ENCODE results near the gene RPL41. TPM values are rescaled to one million over a fixed set of nuclear protein-coding genes. Genes with fewer than 3 reads are reported as not detected.
"Not testable (repeated sequence)": the region's sequence is repeated elsewhere in the genome, so short reads cannot be mapped to it uniquely, and the experiment has no call there.

Gene RPL41
- polyA plus RNA-seq, 1 of the 3 experiments (the other 2 are of a cell fraction) = 12,464 TPM

- Histone ChIP-seq H3K9me2 (no peaks in the 10 kb centered on the region), H3F3A (replicated peaks; ENCODE audit: insufficient read depth) (peaks cover 54% of the 10 kb centered on the region), H3K27me3 (ENCODE audit: insufficient read depth) (no peaks in the 10 kb centered on the region), H3K4me3 (ENCODE audit: low read depth in 2 of 2, low read length in 1 of 2) (peak overlapping the region; percentile 89 to 94), H3K9ac (peak overlapping the region; percentile 97), H3K79me2 (ENCODE audit: insufficient read depth) (peaks cover 33% of the 10 kb centered on the region), H3K36me3 (replicated peaks in 1 of 2; ENCODE audit: control insufficient read depth in 1 of 2, insufficient read depth in 2 of 2, low read length in 1 of 2) (peaks cover 34 to 40% of the 10 kb centered on the region in 2 experiments), H4K20me1 (ENCODE audit: insufficient read depth) (peaks cover 3% of the 10 kb centered on the region; the same call in 1 of the 2 replicates), H2AFZ (ENCODE audit: low read depth) (peak overlapping the region; percentile 96), H3K4me1 (ENCODE audit: control insufficient read depth in 1 of 2, insufficient read depth in 2 of 2, low read depth in 1 of 2, low read length in 1 of 2) (peaks cover 18 to 20% of the 10 kb centered on the region in 2 experiments; a peak in 3 of 4 replicates), H3K9me3 (no peaks in the 10 kb centered on the region), H3K4me2 (peak overlapping the region; percentile 93), H3K27ac (ENCODE audit: low read depth in 2 of 2, low read length in 1 of 2) (peak overlapping the region; percentile 93 to 95)
- DNase-seq = no peak
- CTCF ChIA-PET = interaction anchor here (0.9 to 16.0 kb wide), 5 partner anchors 11 to 75 kb away, joined by 3 to 272 read pairs (median 4); partner anchors contain the start of genes ERBB3, PA2G4 and SMARCC2
- 32% methylated on average over 10 of the region's 10 CpGs for WGBS (ENCODE audit: low lambda C conversion rate)
- POLR2A ChIA-PET = interaction anchor here (1.1 to 2.5 kb wide), 2 partner anchors 8 to 11 kb away, joined by 3 to 33 read pairs; partner anchors contain the start of gene PA2G4
- TF ChIP-seq CHD2 (IDR thresholded peaks at IDR 0.05; ENCODE audit: low read length, partially characterized antibody) = no peak
- TF ChIP-seq ELF1 (IDR thresholded peaks at IDR 0.05) = no peak
- no peak for TF ChIP-seq MAX (IDR thresholded peaks at IDR 0.05; ENCODE audit: low read depth)
- TF ChIP-seq EZH2phosphoT487 (IDR thresholded peaks at IDR 0.05; ENCODE audit: borderline replicate concordance, low read depth) = no peak
- no peak for TF ChIP-seq FOXM1 (IDR thresholded peaks at IDR 0.05; ENCODE audit: low read depth)
- TF ChIP-seq JUND (IDR thresholded peaks at IDR 0.05) = no peak
- no peak for TF ChIP-seq USF2 (IDR thresholded peaks at IDR 0.05; ENCODE audit: borderline replicate concordance, low read depth, low read length)
- no peak for TF ChIP-seq GABPA (IDR thresholded peaks at IDR 0.05; ENCODE audit: low read depth)
Measured at GRCh38 chr12:56115329-56115728, 1.1 kb upstream of the RPL41 start.

- not testable (repeated sequence) for H3K27me3 ChIP-seq (ENCODE audit: insufficient read depth); H2AFZ ChIP-seq (ENCODE audit: low read depth); DNase-seq; H4K20me1 ChIP-seq (ENCODE audit: insufficient read depth); H3K9me2 ChIP-seq; H3K9me3 ChIP-seq
- peaks cover 18 to 20% of the 10 kb centered on the region in 2 experiments; a peak in 3 of 4 replicates for H3K4me1 ChIP-seq (ENCODE audit: control insufficient read depth in 1 of 2, insufficient read depth in 2 of 2, low read depth in 1 of 2, low read length in 1 of 2)
- H3K27ac ChIP-seq (ENCODE audit: low read depth in 2 of 2, low read length in 1 of 2) = peak overlapping the region; percentile 93 to 95
- H3K9ac ChIP-seq = peak overlapping the region; percentile 97
- ChIA-PET POLR2A (interaction anchor here (0.6 to 2.5 kb wide), 11 partner anchors 10 to 1883 kb away, joined by 3 to 44 read pairs (median 5); partner anchors contain the start of genes ESYT1, IKZF4, MYL6 and PA2G4), CTCF (interaction anchor here (1.2 to 16.0 kb wide), 6 partner anchors 10 to 121 kb away, joined by 3 to 272 read pairs (median 12); partner anchors contain the start of genes ESYT1, SMARCC2 and SUOX)
- H3K4me3 ChIP-seq (ENCODE audit: low read depth in 2 of 2, low read length in 1 of 2) = peak overlapping the region; percentile 89 to 94
- 3% methylated on average over 13 of the region's 16 CpGs for WGBS (ENCODE audit: low lambda C conversion rate)
- H3K79me2 ChIP-seq (ENCODE audit: insufficient read depth) = peaks cover 40% of the 10 kb centered on the region
- peak overlapping the region; percentile 93 for H3K4me2 ChIP-seq
- peaks cover 40% of the 10 kb centered on the region for H3F3A ChIP-seq (replicated peaks; ENCODE audit: insufficient read depth)
- peaks cover 25 to 40% of the 10 kb centered on the region in 2 experiments for H3K36me3 ChIP-seq (replicated peaks in 1 of 2; ENCODE audit: control insufficient read depth in 1 of 2, insufficient read depth in 2 of 2, low read length in 1 of 2)
Measured at GRCh38 chr12:56117082-56117706, 761 bp downstream of the RPL41 start.
